Panc1 (cell line): ENCODE measurements around the gene NOL4L. TPM values are rescaled to one million over a fixed set of nuclear protein-coding genes. Genes with fewer than 3 reads are reported as not detected.

ENCODE experiments used
- ATAC-seq: fragments of 200-7000 bp; cut with Tn5 transposase; 2 replicates; pipeline ENCODE4 v1.9.1; 2020; ENCODE audit warnings: mild to moderate bottlenecking, moderate library complexity
- BruUV-seq: library from RNA; stranded (reverse); fragments of 400-500 nt; replicated peaks from 2 replicates; lab custom pipeline; 2021; lab: Mats Ljungman, UMichigan
- CTCF ChIA-PET: fragments of 300-600 bp; sonication (Branson Sonifier 250); formaldehyde crosslinking; loops from one replicate; lab custom pipeline; 2022; ENCODE audit warnings: antibody characterized with exemption; lab: Charles Lee
- POLR2A ChIA-PET: fragments of 300-600 bp; sonication (Branson Sonifier 250); formaldehyde crosslinking; loops from one replicate; lab custom pipeline; 2022; ENCODE audit warnings: antibody characterized with exemption; lab: Charles Lee
- DNase-seq: peaks from one replicate; pipeline ENCODE4 v3.0.0-alpha.2; 2010; ENCODE audit warnings: low read depth, low spot score
- H3K27ac ChIP-seq: 2 replicates; pipeline ENCODE4 v1.5.1; 2011; ENCODE audit warnings: mild to moderate bottlenecking, low read length, inconsistent platforms
- H3K27me3 ChIP-seq: fragments of 200-500 bp; sonication (Bioruptor generic); 2 replicates; pipeline ENCODE4 v1.6.0; 2014; ENCODE audit warnings: low read length, inconsistent platforms; ENCODE audit not compliant: control insufficient read depth, insufficient read depth
- H3K36me3 ChIP-seq: fragments of 200-500 bp; sonication (Bioruptor generic); 2 replicates; pipeline ENCODE4 v1.5.1; 2014; ENCODE audit warnings: inconsistent platforms, mild to moderate bottlenecking, low read length, moderate library complexity; ENCODE audit not compliant: control insufficient read depth, insufficient read depth
- H3K4me1 ChIP-seq: 2 replicates; pipeline ENCODE4 v1.5.1; 2011; ENCODE audit warnings: inconsistent platforms, mild to moderate bottlenecking, low read length, moderate library complexity; ENCODE audit not compliant: control insufficient read depth, insufficient read depth
- H3K4me3 ChIP-seq, 2 experiments: 2 replicates each; pipeline ENCODE4 v1.5.1; 2011 to 2012; ENCODE audit warnings: low read depth in 2 of 2, low read length in 2 of 2, mild to moderate bottlenecking in 2 of 2, inconsistent platforms in 1 of 2, moderate library complexity in 1 of 2
- H3K9me3 ChIP-seq: fragments of 200-500 bp; sonication (Bioruptor generic); 2 replicates; pipeline ENCODE4 v1.5.1; 2014; ENCODE audit warnings: low read depth, mild to moderate bottlenecking, inconsistent platforms, low read length, moderate library complexity; ENCODE audit not compliant: control insufficient read depth, insufficient read depth
- CTCF ChIP-seq: fragments of 450-650 bp; IDR thresholded peaks from 2 replicates; pipeline ENCODE4 v1.5.1; 2017; ENCODE audit warnings: mild to moderate bottlenecking
- POLR2AphosphoS5 ChIP-seq: IDR thresholded peaks from 2 replicates; pipeline ENCODE4 v1.6.1; 2012; ENCODE audit warnings: mild to moderate bottlenecking, low read depth, low read length, moderate library complexity
- REST ChIP-seq, 2 experiments: IDR thresholded peaks; 2 replicates each; pipeline ENCODE4 v1.6.1; 2011 to 2012; ENCODE audit warnings: low read depth in 2 of 2, control low read depth in 1 of 2, low read length in 1 of 2, mild to moderate bottlenecking in 1 of 2, moderate library complexity in 1 of 2; ENCODE audit not compliant: insufficient read depth in 1 of 2
- SIN3A ChIP-seq: IDR thresholded peaks from 2 replicates; pipeline ENCODE4 v1.6.1; 2012; ENCODE audit warnings: low read depth, mild to moderate bottlenecking, low read length, moderate library complexity, borderline replicate concordance; ENCODE audit not compliant: insufficient read depth
- TCF7L2 ChIP-seq: IDR thresholded peaks from 2 replicates; pipeline ENCODE4 v1.6.1; 2011; ENCODE audit warnings: mild to moderate bottlenecking, low read depth, low read length, inconsistent platforms
- in situ Hi-C: cut with HindIII; loops from 2 replicates; pipeline ENCODE4 v1.10.0; 2016; ENCODE audit warnings: low sequenced_read_pairs, low pct_unique_long_range_greater_than_20kb
- intact Hi-C: fragments of 100-400 bp; cut with micrococcal nuclease; formaldehyde crosslinking; loops from one replicate; pipeline ENCODE4 v1.10.0; 2022; ENCODE audit not compliant: unreplicated experiment
- total RNA-seq: library from RNA; stranded (reverse); gene quantifications from one replicate; pipeline ENCODE4 v1.2.1, GENCODE V29; 2021; ENCODE audit not compliant: unreplicated experiment

Gene NOL4L
- total RNA-seq, 1 experiment from 2014 or later = 21.6 TPM

- in situ Hi-C loops (no loop called here), intact Hi-C loops (loop anchor here (1.0 kb wide), 1 partner anchor 129 kb away; no protein-coding TSS in a partner anchor)
- no peak for DNase-seq
- POLR2A ChIA-PET = interaction anchor here (0.6 kb wide), 1 partner anchor 137 kb away, joined by 3 read pairs; no protein-coding TSS in a partner anchor
- H3K4me1 ChIP-seq = no peaks in the 10 kb centered on the region
- H3K9me3 ChIP-seq = no peaks in the 10 kb centered on the region
- no TSS peak for BruUV-seq
- peak; percentile 10 for ATAC-seq
- CTCF ChIA-PET = interaction anchor here (0.5 to 2.9 kb wide), 6 partner anchors 16 to 542 kb away, joined by 3 to 25 read pairs (median 4); no protein-coding TSS in a partner anchor
- H3K4me3 ChIP-seq = no peak overlapping the region
- no peak overlapping the region for H3K27ac ChIP-seq
- no peaks in the 10 kb centered on the region for H3K27me3 ChIP-seq
- TF ChIP-seq POLR2AphosphoS5 (no peak), SIN3A (no peak), REST (IDR thresholded peaks at IDR 0.05; ENCODE audit: insufficient read depth in 1 of 2, low read depth in 2 of 2, low read length in 1 of 2) (no peak), TCF7L2 (no peak), CTCF (no peak)
- no peaks in the 10 kb centered on the region for H3K36me3 ChIP-seq
Observed at GRCh38 chr20:32522776-32523612, 62.1 kb downstream of the NOL4L start.

GRCh38 chr20:32522526-32522775, 62.7 kb downstream of the NOL4L start:
- Histone ChIP-seq H3K36me3 (no peaks in the 10 kb centered on the region), H3K4me3 (no peak overlapping the region), H3K4me1 (no peaks in the 10 kb centered on the region), H3K9me3 (no peaks in the 10 kb centered on the region), H3K27me3 (no peaks in the 10 kb centered on the region), H3K27ac (no peak overlapping the region)
- in situ Hi-C loops = no loop called here
- DNase-seq (no peak), ATAC-seq (peak; percentile 49)
- intact Hi-C loops = loop anchor here (1.0 kb wide), 1 partner anchor 130 kb away; no protein-coding TSS in a partner anchor
- ChIA-PET CTCF (interaction anchor here (0.6 to 2.9 kb wide), 6 partner anchors 23 to 256 kb away, joined by 3 to 25 read pairs (median 4); no protein-coding TSS in a partner anchor), POLR2A (no interaction called here)
- BruUV-seq = no TSS peak
- no peak for TF ChIP-seq REST (IDR thresholded peaks at IDR 0.05; ENCODE audit: insufficient read depth in 1 of 2, low read depth in 2 of 2, low read length in 1 of 2)
- no peak for TF ChIP-seq POLR2AphosphoS5
- TF ChIP-seq TCF7L2 = no peak
- TF ChIP-seq CTCF = no peak
- no peak for TF ChIP-seq SIN3A
